Fibroblast of peridontal ligament (primary cell): ENCODE measurements around the gene FKBP5.
"Not testable (repeated sequence)": the region's sequence is repeated elsewhere in the genome, so short reads cannot be mapped to it uniquely, and the experiment has no call there.

ENCODE experiments used
- DNase-seq: peaks from one replicate; pipeline ENCODE4 v3.0.0-alpha.2; 2010; ENCODE audit errors: extremely low read depth

Gene FKBP5

DNA sequence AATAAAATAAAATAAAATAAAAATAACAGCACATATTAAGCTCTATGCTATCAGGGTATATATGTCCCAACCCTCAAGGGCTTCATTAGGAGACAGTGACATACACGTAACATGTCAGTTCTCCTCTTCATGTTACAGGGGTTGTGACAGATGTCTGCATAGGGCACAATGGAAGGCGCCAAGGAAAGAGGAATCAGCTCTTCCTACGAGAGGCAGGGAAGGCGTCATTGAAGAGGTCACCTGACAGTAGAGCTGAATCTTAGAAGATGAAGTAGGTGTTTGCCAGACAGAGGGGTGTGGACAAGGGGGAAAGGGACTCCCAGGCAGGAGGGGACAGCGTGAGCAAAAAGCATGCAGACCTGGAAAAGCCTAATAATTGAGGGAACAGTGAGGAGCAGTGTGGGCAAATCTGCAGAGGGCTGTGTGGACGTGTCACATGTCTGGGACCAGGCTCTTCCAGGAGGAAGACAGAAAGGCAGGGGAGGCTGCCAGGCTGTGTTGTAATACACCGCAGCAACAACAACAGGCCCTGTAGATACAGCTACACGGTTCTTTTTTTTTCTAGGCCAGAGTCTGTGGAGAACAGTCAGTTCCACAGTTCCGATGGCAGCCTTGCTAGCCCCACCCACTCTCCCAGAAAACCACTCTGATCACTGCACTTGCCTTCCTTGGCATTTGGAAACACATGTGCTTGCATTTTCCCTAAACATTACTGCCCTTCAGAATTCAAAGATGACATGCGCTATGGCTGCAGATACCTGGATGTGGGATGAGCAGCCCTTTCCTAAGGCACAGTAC is 2.5 kb upstream of the FKBP5 start:
- peak; percentile 26 for DNase-seq

DNA sequence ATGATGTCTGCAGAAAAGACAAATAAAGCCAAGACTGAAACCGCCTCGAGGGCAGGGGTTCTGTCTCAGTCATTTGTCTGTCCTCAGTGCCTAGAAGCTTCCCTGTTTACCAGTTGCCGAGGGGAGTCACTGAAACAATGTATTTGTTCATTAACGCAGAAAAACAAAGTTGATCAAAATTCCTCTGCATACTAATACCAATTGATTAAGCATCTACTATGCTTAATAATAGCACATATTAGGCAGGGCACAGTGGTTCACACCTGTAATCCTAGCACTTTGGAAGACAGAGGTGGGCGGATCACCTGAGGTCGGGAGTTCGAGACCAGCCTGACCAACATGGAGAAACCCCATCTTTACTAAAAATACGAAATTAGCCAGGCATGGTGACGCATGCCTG is 1.8 kb upstream of the FKBP5 start:
- no peak for DNase-seq

DNA sequence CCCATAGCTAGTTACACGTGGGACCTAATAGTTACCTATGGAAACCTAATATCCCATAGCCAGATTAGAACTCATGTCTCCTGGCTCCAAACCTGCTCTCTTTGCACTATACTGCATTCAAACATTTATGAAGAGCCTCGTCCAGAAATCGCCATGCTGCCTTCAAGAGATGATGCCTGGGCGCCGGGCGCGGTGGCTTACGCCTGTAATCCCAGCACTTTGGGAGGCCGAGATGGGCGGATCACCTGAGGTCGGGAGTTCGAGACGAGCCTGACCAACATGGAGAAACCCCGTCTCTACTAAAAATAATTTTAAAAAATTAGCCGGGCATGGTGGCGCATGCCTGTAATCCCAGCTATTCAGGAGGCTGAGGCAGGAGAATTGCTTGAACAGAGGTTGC is 1.3 kb upstream of the FKBP5 start:
- not testable (repeated sequence) for DNase-seq

DNA sequence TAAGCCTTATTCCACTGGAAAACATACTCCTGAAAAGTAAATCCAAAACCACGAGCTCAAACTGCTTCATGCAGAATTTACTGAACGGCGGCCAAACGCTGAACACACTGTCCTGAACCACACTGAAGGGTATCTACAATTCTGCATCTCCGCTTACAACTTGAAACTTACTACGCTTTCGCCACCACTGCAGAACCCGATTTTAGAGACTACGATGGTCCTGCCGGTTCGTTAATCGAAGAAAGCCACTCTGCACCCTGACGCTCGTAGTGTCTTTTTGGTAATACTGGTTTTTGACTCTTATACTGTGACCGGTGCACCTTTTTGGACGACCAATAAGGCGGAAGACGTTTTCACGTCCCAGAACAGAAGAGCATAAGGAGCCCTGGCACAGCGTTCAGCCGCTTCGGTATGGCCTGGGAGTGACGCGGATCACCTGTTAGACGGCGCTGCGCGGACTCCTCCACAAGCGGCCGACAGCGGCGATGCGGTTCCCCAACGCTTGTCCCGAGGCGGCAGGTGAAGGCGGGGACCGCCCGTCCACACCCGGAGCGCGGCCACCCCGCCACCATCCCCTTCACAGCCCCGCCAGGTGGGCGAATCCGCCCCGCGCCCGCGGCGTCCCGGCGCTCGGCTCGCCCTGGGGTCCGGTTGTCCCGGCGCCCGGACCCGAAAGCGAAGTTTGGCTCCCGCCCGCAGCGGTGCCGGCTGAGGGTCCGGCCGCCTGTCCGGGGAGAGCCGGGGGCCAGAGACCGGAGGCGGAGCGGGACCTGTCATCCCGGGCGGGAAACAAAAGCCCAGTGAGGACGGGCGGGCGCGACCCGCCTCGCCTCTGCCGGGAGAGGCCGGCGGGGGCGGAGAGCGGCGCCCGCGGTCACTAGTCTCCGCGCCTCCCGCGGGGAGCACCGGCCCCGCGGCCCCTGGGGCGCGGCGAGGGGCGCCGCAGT is 784 bp downstream of the FKBP5 start:
- DNase-seq: peak; percentile 49

DNA sequence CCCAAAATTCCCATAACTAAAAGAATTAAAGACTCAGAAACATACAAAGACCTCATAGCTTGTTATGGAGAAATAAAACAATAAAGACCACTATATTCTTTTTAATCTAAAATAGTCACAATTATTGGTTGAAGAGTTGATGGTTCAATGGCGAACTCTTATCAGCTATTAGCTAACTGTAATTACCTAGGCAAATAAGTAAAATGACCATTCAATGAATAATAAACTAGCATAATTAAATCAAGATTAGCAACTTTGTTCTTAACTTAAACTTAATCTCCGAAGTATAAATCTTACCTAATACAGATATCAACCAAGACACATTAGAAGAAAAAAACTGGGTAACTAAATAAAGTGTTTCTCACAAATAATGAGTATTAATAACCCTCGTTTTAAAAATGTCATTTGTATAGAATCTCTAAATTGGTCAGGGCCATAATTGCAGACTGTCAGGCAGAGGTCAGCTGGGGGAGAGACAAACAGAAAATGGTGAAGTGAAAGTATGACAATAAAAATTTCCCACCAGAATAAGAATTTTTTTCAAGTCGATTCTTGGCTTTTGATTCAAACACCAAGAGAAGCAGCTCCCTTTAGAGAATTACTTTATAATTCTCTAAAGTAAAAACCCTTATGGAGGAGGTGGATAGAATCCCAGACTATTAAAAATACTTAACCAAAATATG is 1.7 kb downstream of the FKBP5 start:
- no peak for DNase-seq

DNA sequence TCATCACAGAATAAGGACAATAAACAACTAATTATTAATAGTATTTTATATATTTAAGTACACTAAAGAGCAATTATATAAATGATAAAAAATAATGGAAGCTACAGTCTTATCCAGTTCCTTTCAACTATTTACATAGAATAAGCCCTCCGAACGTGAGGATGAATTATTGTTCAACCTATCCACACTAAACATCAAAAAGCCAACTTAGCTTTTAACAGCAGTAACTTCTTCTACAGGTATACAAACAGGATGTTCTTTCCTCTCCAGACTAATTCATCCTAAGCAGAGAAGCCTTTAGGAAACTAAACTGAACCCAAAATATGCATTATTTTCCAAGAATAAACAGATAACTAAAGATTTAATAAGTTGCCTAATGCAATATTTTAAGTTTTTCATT is 2.3 kb downstream of the FKBP5 start:
- DNase-seq: no peak

DNA sequence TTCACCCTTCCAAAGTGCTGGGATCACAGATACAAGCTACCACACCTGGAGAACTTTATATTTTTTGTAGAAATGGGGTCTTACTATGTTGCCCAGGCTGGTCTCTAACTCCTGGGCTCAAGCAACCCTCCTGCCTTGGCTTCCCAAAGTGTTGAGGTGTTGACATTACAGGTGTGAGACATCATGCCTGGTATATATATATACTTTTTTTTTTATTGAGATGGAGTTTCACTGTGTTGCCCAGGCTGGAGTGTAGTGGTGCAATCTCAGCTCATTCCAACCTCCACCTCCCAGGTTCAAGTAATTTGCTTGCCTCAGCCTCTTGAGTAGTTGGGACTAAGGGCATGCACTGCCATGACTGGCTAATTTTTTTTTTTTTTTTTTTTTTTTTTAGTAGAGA is 5.4 kb downstream of the FKBP5 start:
- DNase-seq: no peak

DNA sequence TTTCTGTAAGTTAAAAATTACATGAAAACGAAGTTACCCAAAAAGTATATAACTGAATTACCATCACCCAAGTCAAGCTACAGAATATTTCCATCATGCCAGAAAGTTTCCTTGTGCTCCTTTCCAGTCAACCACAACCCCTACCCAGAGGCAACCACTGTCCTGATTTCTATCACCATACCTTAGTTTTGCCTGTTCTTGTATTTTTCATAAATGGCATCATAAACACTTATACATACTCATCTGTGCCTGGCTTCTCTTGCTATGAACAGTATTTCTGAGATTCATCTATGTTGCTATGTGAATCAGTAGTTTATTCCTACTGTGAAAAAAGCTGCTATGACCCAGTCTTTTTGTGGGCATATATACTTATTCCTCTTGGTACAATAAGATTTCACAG is 7.4 kb downstream of the FKBP5 start:
- no peak for DNase-seq

DNA sequence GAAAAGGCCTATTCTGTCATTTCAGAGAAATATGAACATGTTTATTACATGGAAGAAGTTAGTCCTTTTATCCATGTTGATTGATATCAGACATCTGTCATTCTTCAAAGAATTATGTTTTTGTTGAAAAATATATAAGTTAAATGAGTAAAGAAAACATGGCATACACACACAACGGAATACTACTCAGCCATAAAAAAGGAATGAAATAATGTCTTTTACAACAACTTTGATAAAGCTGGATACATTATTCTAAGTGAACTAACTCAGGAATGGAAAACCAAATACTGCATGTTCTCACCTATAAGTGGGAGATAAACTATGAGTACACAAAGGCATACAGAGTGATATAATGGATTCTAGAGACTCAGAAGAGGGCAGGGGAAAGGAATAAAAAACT is 9.3 kb downstream of the FKBP5 start:
- no peak for DNase-seq

DNA sequence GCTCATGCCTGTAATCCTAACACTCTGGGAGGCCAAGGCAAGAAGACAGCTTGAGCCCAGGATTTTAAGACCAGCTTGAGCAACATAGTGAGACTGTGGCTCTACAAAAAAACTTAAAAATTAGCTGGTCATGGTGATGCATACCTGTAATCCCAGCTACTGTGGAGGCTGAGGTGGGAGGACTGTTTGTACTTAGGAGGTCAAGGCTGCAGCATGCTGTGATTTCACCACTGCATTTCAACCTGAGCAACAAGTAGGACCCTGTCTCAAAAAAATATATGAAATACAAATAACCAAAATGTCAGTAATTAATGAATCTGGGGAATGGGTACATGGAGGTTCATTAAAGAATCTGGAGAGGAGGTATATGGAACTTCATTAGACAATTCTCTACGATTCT is 9.9 kb downstream of the FKBP5 start:
- no peak for DNase-seq

DNA sequence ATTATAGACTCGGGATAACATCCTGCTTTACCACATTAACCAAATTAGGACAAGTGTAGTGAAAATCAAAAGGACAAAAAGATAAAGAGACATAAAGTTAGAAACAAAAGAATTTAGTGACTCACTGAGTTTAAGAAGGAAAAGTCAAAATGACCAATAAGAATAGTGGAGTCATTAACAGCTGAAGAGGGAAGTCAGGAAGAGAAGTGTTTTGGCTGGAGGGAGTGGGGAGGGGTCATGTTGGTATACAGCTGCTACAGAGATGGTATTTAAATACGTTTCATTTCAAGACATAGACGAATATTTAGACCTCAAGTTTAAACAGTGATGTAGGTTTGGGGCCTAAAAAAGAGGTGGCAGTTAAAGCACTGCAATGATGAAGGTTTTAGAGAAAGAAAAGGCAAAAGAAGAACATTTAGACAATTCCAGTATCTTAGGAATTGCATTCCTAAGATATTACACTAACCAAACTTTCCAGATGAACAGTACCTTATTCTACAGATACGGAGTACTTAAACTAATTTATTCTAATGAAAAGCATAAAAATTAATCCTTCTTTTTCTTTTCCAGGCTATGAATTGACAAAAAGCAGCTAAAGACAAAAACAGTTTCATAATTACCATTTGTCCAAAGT is 10.6 kb downstream of the FKBP5 start:
- no peak for DNase-seq

DNA sequence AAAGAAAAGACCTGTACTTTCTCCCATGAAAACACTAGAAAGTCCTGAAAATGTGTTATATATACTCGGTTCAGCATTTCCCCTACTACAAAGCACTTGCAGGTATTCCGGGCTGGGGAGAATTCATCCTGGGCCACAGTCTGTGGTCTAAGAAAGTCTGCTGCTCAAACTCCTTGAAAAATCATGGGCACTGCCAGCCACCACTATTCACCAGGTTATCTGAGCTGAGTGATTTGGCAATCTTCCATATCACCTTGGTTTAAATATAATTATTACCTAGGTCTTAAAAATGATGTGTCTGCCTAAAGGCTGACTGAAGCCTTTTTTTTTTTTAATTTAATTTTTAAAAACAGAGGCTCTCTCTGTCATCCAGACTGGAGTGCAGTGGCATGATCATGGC is 11.3 kb downstream of the FKBP5 start:
- DNase-seq: no peak

DNA sequence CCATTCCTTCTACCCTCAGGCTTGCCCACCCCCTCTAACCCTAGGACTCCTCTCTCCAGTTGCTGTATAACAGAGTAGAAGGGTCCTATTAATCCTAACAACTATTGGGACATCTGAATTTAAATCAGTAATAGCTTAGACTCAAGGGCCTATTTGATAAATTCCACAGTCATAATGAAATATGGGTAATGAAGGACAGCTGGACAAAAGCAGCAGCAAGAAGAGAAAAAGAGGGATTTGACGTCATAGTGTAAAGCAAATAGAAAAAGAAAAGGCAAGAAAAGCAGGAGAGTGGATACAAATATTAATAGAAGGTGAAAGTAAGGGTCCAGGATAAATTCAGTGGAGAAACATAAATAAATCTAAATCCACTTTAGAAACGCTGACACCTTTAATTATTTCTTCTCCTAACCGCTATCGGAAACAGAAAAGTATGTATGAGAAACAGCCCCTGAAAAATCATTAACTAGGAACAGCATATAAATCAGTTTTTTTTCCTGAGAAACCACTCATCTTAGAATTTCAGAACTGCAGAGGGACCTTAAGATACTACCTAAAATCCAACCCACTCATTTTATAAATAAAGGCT is 12.8 kb downstream of the FKBP5 start:
- no peak for DNase-seq

DNA sequence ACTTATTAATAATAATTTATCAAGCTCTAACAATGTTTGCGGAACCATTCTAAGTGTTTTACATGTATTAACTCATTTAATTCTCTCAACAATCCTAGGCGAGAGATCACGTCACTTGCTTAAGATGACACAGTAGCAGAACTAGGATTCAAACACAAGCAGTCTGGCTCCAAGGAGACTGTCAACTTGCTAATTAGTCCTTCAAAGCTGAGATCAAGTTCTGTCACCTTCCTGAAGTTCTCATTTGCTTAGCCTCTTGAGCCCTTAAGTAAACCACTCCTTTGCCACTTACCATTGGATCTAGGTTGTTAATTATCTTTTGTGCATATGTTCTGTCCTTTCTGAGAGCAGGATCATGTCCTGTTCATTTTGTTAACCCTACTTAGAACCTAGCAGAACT is 14.1 kb downstream of the FKBP5 start:
- no peak for DNase-seq

DNA sequence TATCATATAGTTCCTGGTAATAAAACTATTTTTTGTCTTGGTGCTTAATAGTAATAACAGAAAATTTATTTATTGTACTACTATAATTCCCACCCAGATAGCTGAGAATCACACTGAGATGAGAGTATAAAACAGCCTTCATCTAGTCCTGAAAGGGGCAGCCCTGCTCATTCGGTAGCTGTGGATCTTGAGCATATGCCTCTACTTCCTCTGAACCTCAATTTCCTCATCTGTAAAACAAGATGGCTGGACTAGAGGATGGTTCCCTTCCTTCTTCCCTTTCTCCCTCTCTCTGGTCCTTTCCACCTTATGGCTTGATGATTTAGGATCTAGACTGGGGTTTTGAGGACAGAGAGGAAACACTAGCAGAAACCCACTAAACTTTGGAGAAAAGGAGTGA is 15.0 kb downstream of the FKBP5 start:
- no peak for DNase-seq

DNA sequence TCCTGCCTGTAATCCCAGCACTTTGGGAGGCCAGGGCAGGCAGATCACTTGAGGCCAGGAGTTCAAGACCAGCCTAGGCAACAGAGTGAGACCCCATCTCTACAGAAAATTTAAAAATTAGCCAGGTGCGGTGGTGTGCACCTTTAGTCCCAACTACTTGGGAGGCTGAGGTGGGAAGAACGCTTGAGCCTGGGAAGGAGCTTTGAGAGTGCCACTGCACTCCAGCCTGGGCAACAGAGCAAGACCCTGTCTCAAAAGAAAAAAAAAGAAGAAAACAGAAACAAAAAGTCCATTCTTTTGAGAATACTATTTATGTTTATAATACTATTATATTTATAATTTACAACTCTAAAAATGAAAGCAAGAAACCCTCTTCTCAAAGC is 15.4 kb downstream of the FKBP5 start:
- not testable (repeated sequence) for DNase-seq

DNA sequence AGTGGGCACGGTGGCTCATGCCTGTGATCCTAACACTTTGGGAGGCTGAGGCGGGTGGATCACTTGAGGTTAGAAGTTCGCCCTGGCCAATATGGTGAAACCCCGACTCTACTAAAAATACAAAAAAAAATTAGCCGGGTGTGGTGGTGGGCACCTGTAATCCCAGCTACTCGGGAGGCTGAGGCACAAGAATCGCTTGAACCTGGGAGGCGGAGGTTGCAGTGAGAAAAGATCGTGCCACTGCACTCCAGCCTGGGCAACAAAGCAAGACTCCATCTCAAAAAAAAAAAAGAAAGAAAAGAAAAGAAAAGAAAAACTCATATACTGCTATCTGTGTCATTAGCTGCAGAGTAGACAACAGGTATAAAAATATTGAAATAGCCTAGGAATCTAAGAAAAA is 18.3 kb downstream of the FKBP5 start:
- not testable (repeated sequence) for DNase-seq

DNA sequence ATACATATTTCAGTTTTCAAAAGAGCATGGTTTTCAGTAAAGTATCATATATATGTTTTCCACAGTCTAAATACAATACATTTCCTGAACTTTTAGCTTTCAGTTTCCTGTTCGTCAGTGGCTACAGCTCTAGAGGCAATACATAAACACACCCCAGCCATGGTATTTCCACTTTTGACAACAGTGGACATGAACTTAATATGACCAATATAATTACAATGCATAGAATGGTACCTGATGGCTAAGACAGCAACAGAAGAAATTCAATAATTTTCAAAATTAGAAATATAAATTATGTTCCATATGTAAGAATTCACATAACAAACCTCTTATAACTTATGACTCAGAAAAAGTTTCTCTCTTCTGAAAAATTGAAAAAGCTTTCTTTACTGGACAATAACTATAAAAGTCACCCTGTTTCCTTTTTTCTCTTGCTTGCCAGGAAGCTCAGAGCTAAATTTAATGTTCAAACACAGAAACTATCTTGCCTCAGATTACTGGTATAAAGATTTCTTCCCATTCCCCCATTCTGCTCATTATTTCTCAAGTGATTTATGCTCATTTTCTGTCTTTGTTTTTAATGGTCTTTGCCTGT is 19.2 kb downstream of the FKBP5 start:
- DNase-seq: peak; percentile 43

DNA sequence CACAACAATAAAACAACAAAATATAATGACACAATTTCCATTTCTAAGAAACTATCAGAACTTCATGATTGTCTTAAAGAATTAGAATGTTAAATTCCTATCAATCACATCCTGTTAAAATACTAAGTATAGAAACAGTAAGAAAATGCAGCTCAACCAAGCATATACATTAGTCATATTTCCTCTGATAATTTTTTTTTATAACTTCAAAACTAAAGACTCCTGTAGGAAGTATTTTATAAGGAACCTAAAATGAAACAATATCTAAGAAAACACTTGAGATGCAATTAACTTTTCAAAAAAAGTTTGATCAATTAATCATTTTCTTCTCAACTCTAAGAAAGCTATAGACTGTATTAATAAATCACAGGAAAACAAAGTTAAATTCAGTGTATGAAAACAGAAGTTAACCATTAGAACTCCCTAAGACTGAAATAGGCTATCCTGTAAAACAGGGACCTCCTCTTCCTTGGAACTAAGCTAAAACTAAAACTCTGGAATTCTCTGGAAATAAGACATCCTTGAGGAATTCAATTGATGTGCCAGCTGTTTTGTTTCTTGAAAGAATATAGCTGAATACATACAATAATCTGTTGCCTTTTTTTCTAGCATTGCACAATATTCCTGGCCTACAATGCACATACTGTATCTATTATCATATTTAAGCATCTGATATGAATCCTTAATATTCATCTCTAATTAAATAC is 19.8 kb downstream of the FKBP5 start:
- peak; percentile 54 for DNase-seq

DNA sequence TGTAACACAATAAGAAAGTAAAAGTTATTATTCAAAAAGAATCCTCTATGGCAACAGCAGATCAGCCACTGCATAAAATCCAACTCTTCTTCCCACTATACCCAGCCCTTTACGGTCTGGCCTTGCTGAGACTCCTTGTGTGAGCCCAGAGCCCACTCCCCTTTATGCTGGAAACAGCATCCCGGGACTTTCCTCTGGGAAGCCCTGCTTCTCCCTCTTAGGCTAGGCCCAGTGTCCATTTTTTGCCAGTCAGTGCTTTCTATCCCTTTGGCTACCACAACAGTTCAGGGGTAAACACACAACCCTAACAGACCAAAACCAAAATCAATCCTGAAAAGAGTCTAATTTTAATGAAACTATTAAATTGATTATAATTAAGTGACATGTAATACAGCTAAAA is 20.6 kb downstream of the FKBP5 start:
- DNase-seq: no peak

DNA sequence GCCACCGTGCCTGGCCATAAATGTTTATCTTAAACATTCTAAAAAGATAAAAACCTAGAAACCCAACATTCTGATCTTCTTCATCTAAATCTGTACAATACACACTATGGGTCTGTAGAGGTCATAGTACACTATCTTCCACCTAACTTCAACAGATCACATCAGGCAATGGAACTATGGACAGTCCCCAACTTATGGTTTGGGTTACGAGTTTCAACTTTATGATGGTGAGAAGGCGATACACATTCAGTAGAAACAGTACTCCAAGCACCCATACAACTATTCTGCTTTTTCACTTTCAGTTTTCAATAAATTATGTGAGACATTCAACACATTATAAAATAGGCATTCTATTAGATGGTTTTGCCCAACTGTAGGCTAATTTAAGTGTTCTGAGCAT is 23.1 kb downstream of the FKBP5 start:
- no peak for DNase-seq
